HG03025 (cell line): ENCODE measurements around the gene C17orf114.

Experiments used
- ATAC-seq: cut with Tn5 transposase; IDR thresholded peaks from one replicate; pipeline ENCODE4 v1.9.1; 2021; ENCODE audit warnings: mild to moderate bottlenecking, moderate library complexity; ENCODE audit not compliant: unreplicated experiment, low FRiP score

Gene C17orf114

DNA sequence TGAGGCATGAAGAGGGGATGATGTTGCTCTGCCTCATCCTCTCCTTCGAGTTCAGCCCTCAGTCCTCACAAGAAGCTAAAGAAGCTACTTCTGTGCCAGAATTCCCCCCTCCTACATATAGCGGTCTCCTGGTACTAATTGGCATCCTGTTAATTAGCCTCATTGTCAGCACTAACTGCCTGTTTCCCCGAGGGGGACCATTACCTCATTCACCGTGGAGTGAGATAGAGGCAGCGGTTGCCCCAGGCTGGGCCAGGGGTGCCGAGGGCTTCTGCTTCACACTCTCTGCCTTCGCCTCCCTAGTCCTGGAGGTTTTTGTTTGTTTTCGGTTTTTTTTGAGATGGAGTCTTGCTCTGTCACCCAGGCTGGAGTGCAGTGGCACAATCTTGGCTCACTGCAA is 25.3 kb upstream of the C17orf114 start:
- no peak for ATAC-seq

DNA sequence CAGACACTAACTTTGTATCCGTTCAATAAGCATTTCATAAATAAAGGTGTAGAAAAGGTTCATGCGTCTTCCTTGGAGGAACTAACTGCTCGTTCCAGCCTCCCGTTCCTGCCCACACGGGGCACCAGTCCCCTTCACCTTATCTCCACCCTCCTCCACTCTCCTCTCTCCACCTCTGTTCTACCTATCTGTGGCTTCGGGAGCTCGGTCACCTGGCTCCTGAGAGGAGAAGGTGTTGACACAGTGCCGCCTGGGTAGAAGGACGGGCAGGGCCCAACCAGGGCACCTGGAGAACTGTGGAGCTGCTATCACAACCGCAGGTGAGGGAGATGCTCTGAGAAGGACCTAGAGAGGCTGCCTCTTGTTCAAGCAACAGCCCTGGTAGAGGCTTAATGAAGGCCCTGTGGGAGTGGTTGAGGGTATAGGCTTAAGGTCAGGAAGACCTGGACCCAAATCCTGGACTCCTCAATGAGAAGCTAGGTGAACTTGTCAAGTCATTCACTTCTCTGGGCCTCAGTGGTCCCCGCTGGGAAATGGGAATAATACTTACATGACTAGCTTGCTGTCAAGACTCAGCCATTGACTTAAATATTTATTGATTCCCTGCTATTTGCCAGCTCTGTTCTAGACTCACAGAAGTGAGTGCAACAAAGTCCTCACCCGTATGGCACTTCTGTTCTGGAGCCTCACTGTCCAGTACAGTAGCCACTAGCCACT is 21.4 kb upstream of the C17orf114 start:
- ATAC-seq, result no peak

DNA sequence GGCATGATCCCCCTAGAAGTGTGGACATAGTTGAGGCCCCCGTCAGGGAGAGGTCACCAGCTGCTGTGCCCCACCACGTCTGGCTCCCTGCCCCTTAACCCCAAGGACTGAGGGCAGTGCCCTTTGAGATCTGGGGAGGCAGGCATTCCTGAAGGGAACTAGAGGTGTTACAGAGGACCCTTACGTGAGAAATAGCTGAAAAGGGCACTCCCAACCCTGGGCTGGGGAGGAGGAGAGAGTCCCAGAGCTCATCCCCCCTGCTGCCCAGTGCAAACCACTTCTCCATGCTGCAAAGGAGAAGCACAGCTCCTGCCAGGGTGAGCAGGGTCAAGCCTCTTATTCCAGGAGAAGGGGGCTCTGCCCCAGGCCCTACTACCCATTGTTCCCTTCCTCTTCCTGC is 20.7 kb upstream of the C17orf114 start:
- no peak for ATAC-seq

DNA sequence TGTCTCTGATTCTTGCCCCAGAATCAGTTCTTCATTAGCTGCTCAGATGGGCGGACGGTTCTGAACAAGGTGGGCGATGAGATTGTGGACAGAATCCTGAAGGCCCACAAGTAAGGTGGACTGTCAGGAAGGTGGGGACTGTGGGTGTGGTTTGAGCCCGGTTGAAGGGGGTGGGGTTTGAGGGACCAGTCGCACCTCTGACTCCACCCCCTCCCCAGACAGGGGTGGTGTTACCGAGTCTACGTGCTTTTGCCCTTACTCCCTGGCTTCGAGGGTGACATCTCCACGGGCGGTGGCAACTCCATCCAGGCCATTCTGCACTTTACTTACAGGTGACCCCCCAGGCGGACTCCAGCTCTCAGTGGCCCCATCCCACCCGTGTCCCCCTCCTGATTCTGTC is 16.1 kb upstream of the C17orf114 start:
- ATAC-seq, result no peak

DNA sequence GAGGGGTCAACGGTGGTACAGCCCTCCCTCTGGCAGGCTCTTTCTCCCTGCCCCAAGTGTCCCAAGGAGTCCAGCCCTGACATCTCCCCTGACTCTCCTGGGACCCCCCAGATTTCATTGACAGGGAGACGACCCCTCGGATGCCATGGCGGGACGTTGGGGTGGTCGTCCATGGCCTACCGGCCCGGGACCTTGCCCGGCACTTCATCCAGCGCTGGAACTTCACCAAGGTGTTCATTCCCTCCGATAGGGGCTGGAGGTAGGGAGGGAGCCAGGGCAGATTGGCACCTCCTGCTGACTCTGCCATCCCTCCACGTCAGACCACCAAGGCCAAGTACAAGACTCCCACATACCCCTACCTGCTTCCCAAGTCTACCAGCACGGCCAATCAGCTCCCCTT is 14.7 kb upstream of the C17orf114 start:
- no peak for ATAC-seq

DNA sequence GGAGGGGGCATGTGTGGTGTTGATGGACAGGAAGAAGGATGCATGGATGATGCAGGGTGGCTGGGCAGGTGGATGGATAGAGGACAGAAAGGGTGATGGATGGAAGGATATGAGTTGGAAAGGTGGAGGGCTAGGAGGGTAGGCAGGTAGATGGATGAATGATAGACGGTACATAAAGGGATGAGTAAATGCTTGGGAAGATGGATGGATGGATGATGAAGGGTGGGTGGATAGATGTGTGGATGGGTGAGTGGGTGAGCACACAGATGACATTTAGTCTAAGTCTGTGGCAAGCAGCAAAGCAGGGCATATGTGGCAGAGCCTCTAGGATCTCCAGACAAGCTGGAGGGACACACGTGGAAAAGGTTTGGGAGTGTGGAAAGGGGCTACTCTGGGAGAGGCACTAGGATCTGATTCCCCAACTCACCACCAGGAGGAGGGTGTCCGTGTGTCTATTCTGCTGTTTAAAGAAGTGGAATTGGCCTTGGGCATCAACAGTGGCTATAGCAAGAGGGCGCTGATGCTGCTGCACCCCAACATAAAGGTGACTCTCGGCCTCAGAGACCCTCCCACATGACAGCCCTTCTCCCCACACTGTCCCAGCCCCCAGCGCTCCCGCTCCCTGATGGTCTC is 13.0 kb upstream of the C17orf114 start:
- no peak for ATAC-seq

DNA sequence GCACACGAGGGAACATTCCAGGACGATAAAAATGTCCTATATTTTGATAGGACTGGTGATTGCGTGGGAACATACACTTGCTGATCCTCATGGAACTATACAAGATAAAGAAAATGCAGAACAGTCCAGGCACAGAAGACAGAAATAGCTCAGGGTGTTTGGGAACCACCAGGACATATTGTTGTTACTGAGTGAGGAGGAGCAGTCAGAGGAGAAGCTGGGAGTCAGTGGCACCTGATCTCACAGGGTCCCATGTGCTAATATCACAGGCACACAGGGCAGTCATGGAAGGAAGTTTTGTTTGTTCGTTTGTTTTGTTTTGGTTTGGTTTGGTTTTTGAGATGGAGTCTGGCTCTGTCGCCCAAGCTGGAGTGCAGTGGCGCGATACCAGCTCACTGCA is 10.6 kb upstream of the C17orf114 start:
- no peak for ATAC-seq

DNA sequence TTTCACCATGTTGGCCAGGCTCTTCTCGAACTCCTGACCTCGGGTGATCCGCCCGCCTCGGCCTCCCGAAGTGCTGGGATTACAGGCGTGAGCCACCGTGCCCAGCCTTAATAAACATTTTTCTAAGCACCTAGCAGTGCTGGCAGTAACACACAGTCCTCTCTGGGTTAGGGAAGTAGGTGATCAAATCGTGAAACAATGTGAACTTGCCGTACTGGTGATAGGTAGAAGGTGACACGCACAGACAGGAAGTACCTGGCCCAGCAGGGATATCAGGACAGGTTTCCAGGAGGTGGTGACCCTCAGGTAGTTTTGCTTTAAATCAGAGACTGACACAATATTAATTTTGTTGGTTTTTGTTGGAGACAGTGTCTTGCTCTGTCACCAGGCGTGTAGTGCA is 9.3 kb upstream of the C17orf114 start:
- no peak for ATAC-seq

DNA sequence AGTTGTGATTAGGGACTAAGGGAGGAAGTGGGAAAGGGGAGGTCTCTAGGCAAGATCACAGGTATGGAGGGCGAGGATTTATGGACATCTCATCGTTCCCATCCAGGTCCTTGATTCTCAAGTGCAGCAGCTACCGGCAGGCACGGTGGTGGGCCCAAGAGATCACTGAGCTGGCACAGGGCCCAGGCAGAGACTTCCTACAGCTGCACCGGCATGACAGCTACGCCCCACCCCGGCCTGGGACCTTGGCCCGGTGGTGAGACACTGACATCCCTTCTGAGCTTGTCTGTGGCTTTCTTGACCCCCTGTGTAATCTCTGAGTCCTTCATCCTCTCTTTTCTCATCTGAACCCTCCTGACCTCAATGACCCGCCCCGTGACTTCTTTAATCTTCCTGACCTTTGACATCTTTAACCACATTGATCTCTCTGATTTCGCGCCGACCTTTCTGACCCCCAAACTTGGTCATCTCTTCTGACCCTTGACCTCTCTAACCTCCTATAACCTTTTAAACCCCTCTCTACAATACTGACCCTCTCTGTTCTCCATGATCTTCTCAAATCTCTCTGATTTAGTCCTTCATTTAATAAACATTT is 8.7 kb upstream of the C17orf114 start:
- ATAC-seq, result no peak

DNA sequence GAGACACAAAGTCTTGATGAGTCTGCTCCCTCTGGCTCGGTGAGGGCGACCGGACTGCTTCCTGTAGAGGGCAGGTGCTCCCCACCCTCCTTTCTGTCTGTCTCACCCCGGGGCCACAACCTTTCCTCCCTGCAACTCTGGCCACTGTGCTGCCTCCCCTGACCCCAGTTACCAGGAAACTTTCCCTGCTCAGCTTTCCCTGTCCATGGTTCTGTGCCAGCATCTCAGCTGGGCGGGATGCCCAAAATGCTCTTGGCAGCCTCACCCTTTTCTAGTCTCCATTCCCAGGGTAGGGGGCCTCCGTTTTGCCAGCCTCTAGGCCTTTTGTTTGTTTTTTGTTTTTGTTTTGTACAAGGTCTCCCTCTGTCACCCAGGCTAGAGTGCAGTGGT is 6.2 kb upstream of the C17orf114 start:
- ATAC-seq, result no peak

DNA sequence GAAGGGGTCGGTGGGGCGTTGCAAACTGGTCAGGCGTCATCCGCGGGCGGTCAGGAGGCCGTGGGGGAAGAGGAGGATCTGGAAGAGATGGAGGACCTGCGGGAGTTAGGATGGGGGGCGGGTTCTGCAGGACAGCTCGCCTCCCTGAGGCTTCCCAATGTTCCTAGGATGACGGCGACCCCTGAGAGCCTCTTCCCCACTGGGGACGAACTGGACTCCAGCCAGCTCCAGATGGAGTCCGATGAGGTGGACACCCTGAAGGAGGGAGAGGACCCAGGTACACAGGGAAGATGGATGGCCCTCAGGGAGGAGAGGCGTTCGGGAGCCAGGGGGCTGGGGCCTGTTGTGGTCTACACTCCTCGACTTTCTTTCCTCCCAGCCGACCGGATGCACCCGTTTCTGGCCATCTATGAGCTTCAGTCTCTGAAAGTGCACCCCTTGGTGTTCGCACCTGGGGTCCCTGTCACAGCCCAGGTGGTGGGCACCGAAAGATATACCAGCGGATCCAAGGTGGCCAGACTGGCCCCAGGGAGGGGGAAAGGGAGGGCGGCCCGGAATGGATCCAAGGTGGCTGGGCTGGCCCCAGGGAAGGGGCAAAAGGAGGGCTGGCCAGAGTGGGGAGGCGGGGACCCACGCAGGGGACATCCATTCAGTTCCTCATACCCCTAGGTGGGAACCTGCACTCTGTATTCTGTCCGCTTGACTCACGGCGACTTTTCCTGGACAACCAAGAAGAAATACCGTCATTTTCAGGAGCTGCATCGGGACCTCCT is 5.7 kb upstream of the C17orf114 start:
- no peak for ATAC-seq

DNA sequence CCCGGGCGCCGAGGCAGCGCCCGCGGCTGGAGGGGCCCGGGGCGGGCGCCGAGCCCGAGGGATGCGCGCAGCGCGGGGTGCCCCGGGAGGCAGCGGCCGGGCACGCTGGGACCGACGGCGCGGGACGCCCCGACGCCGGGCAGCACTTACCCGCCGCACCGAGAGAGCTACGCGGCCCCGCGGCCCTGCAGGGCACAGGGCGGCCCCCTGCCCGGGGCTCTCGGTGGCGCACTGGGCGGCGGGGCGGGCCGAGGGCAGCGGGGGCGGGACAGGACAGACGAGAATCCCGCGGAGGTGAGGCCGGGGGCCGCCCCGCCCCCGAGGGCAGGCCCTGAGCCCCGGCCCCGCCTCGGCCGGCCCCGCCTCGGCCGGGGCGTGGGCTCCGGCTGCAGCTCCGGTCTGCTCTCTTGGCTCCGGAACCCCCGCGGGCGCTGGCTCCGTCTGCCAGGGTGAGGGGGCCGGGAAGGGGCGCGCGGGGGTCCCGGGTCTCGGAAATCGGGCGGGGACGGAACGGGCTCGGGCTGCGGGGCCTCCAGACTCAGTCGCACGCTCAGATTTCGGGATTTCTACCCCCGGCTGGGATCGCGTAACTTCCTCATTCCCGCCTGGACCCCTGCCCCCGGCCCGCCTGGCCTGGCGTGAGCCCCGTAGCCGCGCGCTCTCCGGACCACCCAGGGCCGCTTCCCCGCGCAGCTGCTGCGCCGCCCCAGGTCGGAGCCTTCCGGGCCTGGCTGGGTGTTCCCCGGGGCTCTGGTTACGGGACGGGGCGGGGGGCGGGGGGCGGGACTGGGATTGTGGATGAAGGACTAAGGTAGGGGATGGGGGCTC is 4.9 kb upstream of the C17orf114 start, which contains the start of gene PLD2:
Gene PLD2 (plus strand): TSS at position 376 of the 828 bp plus-strand sequence. CDS start 621 bp downstream, outside the sequence.
- peak; percentile 71 for ATAC-seq

DNA sequence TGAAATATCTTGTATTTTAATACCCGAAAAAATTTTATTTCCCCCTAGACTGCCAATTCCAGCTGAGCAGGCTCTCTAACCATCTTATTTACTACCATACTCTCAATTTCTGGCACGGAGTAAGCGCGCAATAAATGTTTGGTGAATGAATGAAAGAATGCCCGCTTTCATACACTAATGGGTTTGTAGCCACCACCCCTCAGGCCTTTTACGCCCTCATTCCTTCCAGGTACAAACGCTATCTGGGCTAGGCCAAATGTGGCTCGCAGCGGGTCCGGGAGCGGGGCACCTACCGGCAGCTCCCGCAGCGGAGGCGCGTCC is 4.3 kb upstream of the C17orf114 start:
- ATAC-seq, result no peak

DNA sequence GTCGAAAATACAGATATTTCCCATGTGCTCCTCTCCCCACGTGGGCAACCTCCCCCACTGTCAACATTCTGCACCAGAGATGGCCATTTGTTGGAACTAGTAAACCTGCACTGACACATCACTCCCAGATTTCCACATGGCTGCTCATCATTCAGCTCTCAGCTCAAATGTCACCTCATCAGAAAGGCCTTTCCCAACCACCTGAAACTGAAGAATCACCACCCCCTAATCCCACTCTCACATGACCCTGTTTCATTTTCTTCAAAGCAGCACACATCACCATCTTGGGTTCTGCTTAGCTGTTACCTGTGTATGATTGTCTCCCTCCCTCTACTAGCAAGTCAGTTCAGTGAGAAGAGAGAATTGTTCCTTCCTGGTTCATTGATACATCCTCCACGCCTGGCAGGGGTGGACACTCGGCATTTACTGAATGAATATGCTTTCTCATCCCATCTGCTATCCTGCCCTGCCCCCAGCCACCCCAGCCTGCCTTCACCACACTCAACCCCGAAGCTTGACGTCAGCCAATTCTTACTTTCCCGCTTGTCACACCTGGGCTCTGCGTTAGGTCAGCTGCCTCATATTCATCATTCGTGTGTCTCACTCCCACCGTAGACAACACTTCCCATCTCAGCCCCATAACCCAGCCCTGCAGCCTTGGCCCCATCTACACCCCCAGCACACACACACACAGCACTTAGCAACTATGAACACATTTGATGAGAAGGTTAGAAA is 1.5 kb downstream of the C17orf114 start:
- ATAC-seq, result no peak

DNA sequence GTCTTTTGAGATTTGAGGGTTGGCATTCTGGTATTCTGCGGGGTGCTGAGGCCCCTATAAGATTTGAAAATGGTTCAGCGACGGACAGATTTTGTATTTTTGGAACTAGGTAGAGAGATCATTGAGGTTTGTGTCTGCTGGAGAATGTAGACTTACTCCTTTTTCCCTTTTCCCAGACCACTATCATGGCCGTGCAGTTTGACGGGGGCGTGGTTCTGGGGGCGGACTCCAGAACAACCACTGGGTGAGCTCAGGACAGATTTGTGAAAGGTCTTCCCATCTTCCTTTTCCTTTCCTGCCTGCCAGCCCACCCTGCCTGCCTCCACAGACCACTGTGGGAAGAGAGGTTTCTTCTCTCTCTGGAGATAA is 5.6 kb downstream of the C17orf114 start:
- no peak for ATAC-seq

DNA sequence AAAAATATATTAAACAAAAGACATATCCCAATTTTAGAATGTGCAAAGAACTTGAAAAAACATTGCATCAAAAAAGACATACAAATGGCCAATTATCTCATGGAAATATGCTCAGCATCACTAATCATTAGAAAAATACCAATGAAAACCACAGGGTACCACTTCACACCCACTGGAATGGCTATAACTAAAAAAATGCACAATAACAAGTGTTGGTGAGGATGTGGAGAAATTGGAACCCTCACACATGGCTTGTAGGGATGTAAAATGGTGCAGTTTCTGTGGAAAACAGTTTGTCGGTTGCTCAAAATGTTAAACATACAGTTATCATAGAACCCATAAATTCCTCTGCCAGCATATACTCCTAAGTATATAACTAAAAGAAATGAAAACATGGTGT is 7.0 kb downstream of the C17orf114 start:
- ATAC-seq, result no peak

DNA sequence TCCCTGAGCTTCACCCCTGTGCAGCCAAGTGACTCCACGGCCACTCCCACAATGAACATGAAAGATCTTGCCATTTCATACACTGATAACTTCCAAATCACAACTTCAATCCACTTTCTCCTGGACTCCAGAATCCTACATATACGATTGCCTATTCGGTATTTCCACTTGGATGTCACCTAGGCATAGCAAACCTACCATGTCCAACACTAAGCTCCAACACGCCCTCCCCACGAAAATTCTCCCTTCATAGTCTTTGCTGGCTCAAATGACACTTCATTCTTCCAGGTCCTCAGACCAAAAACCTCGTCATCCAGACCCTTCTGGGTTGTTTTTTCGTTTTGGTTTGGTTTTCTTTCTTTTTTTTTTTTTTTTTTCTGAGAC is 11.4 kb downstream of the C17orf114 start:
- ATAC-seq, result no peak

DNA sequence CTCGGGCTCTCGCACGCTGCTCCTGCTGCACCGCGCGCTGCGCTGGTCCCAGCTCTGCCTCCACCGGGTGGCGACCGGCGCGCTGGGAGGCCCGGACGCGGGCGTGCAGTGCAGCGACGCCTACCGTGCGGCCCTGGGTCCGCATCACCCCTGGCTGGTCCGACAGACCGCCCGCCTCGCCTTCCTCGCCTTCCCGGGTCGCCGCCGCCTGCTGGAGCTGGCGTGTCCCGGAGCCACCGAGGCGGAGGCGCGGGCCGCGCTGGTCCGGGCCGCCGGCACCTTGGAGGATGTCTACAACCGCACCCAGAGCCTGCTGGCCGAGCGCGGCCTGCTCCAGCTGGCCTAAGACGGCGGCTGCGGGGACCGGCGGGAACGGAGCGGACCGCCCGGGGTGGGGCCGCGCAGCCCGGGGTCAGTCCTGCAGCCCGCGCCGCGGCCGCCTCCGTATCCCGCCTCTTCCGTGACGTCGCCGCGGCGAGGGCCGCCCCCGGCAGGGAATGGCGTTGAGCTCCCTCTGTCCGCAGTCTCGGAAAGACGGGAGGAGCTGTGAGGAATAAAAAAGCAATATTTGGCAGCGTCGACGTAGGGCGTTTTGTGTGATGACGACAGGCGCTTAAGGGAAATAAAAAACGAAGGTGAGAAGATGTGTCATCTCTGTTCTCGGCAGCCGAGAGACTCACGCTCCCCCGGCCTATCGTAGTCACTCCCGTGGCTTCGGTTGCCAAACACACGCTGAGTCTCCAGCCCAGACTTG is 12.0 kb downstream of the C17orf114 start:
- peak; percentile 76 for ATAC-seq

DNA sequence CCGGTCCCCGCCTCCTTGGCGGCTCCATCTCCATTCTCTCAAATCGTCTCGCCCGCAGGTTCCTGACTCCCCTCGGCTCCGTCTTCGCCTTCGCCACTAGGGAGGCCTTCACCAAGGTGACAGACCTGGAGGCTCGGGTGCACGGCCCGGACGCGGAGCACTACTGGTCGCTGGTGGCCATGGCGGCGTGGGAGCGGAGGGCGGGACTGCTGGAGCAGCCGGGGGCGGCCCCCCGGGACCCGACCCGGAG is 12.5 kb downstream of the C17orf114 start:
- ATAC-seq, result no peak
